RPMI8226 (cell line): ENCODE results near the gene PPP1R16B.
A peak's percentile ranks its signal among the peaks of the same experiment; 100 is the strongest.

ENCODE experiments used
- DNase-seq: peaks from one replicate; pipeline ENCODE4 v3.0.0-alpha.2; 2015

Gene PPP1R16B

GRCh38 chr20:38880952-38881735 is 75.6 kb downstream of the PPP1R16B start:
- DNase-seq, result no peak

- DNase-seq, result no peak
Measured at GRCh38 chr20:38881806-38882440, 76.4 kb downstream of the PPP1R16B start.

- DNase-seq, result no peak
Measured at GRCh38 chr20:38882600-38882999, 77.1 kb downstream of the PPP1R16B start.

- DNase-seq, result no peak
Measured at GRCh38 chr20:38883081-38883980, 77.8 kb downstream of the PPP1R16B start.

- no peak for DNase-seq
Measured at GRCh38 chr20:38883981-38884733, 78.7 kb downstream of the PPP1R16B start.

- DNase-seq, result no peak
Measured at GRCh38 chr20:38885357-38885756, 79.9 kb downstream of the PPP1R16B start.

GRCh38 chr20:38888059-38888831 is 82.7 kb downstream of the PPP1R16B start:
- DNase-seq, result no peak

GRCh38 chr20:38889050-38889449 is 83.6 kb downstream of the PPP1R16B start:
- DNase-seq, result no peak

- DNase-seq, result no peak
Measured at GRCh38 chr20:38889792-38890496, 84.4 kb downstream of the PPP1R16B start.

- no peak for DNase-seq
Measured at GRCh38 chr20:38890497-38890818, 85.0 kb downstream of the PPP1R16B start.

- DNase-seq, result no peak
Measured at GRCh38 chr20:38892091-38892981, 86.8 kb downstream of the PPP1R16B start.

- no peak for DNase-seq
Measured at GRCh38 chr20:38893056-38893564, 87.6 kb downstream of the PPP1R16B start.

- DNase-seq, result peak; percentile 79
Measured at GRCh38 chr20:38893565-38894090, 88.1 kb downstream of the PPP1R16B start.

- DNase-seq, result peak; percentile 33
Measured at GRCh38 chr20:38894091-38894847, 88.8 kb downstream of the PPP1R16B start.

GRCh38 chr20:38895098-38895949 is 89.8 kb downstream of the PPP1R16B start:
- DNase-seq, result no peak

GRCh38 chr20:38896009-38896594 is 90.6 kb downstream of the PPP1R16B start:
- no peak for DNase-seq

- no peak for DNase-seq
Measured at GRCh38 chr20:38897267-38897666, 91.8 kb downstream of the PPP1R16B start.

GRCh38 chr20:38900606-38901005 is 95.1 kb downstream of the PPP1R16B start:
- DNase-seq, result no peak
